Endothelial cell of umbilical vein (primary cell): Measurements from ENCODE around the gene DAB1.

ENCODE experiments used
- GATA2 ChIP-seq: IDR thresholded peaks from 2 replicates; pipeline ENCODE4 v1.7.0; 2011; ENCODE audit warnings: low read depth, mild to moderate bottlenecking, moderate library complexity, mixed read lengths, low read length; ENCODE audit not compliant: insufficient read length, insufficient read depth
- MYC ChIP-seq: IDR thresholded peaks from one replicate; pipeline ENCODE4 v1.6.1; 2011; ENCODE audit warnings: mild to moderate bottlenecking, low read depth, low read length
- POLR2A ChIP-seq: IDR thresholded peaks from 2 replicates; pipeline ENCODE4 v1.6.1; 2012; ENCODE audit warnings: low read depth, mild to moderate bottlenecking, control low read depth, low read length
- POLR2AphosphoS5 ChIP-seq: IDR thresholded peaks from 2 replicates; pipeline ENCODE4 v1.6.1; 2012; ENCODE audit warnings: low read depth, mild to moderate bottlenecking, control low read depth, low read length, moderate library complexity; ENCODE audit not compliant: insufficient read depth
- TF ChIP-seq, protein P1 (sequence below), 2 donors: IDR thresholded peaks; 1 replicate in 1 of 2; 2 replicates in 1 of 2; pipeline ENCODE4 v1.5.1; 2011; ENCODE audit warnings: low read length in 2 of 2, mild to moderate bottlenecking in 2 of 2, moderate library complexity in 2 of 2, control low read depth in 1 of 2, inconsistent platforms in 1 of 2, low read depth in 1 of 2; ENCODE audit not compliant: insufficient read depth in 1 of 2; ENCODE audit errors: extremely low read depth in 1 of 2
- TF ChIP-seq, protein P2 (sequence below): IDR thresholded peaks from 2 replicates; pipeline ENCODE4 v1.6.1; 2011; ENCODE audit not compliant: insufficient read depth, insufficient read length

DNA sequence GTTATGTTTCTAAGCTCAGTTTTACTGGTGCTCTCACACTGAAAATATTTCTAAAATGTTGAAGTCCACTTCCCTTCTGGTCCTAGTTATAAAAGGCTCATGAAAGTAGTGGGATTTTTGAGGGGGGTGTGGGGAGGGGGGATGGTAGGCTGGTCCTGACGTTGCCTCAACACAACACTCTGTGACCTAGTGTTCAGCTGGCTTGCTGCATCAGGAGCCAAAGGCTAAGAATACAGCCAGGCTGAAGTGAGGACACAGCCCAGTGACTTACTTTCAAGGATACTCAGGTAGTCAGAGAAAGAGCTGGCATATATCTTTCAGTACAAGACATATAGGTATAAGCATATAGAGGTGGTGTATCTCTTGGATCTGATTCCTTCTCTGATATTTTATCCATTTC is 306.1 kb downstream of the DAB1 start:
- TF ChIP-seq MYC (no peak), POLR2AphosphoS5 (no peak), POLR2A (no peak), GATA2 (no peak)
- TF ChIP-seq, protein P1, sequence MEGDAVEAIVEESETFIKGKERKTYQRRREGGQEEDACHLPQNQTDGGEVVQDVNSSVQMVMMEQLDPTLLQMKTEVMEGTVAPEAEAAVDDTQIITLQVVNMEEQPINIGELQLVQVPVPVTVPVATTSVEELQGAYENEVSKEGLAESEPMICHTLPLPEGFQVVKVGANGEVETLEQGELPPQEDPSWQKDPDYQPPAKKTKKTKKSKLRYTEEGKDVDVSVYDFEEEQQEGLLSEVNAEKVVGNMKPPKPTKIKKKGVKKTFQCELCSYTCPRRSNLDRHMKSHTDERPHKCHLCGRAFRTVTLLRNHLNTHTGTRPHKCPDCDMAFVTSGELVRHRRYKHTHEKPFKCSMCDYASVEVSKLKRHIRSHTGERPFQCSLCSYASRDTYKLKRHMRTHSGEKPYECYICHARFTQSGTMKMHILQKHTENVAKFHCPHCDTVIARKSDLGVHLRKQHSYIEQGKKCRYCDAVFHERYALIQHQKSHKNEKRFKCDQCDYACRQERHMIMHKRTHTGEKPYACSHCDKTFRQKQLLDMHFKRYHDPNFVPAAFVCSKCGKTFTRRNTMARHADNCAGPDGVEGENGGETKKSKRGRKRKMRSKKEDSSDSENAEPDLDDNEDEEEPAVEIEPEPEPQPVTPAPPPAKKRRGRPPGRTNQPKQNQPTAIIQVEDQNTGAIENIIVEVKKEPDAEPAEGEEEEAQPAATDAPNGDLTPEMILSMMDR (IDR thresholded peaks at IDR 0.05; ENCODE audit: extremely low read depth in 1 of 2, insufficient read depth in 1 of 2, low read depth in 1 of 2, low read length in 2 of 2): no peak
- TF ChIP-seq, protein P2, sequence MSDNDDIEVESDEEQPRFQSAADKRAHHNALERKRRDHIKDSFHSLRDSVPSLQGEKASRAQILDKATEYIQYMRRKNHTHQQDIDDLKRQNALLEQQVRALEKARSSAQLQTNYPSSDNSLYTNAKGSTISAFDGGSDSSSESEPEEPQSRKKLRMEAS: no peak
